NCI-H2081 (cell line): ENCODE data around the gene SLCO3A1.
A peak's percentile ranks its signal among the peaks of the same experiment; 100 is the strongest.

ENCODE experiments used
- DNase-seq, 2 experiments: peaks; one replicate each; lab custom pipeline; 2025; lab: John Stamatoyannopoulos, UW

Gene SLCO3A1

GRCh38 chr15:92159481-92159880 lies 306.0 kb downstream of the SLCO3A1 start:
- DNase-seq = no peak

GRCh38 chr15:92159906-92160841 lies 306.7 kb downstream of the SLCO3A1 start:
- DNase-seq = peak; percentile 43 to 54

GRCh38 chr15:92161039-92161670 lies 307.6 kb downstream of the SLCO3A1 start:
- DNase-seq = no peak

- no peak for DNase-seq
These were observed 309.1 kb downstream of the SLCO3A1 start for GRCh38 chr15:92162657-92163056.

GRCh38 chr15:92163641-92164040 lies 310.1 kb downstream of the SLCO3A1 start:
- no peak for DNase-seq

- DNase-seq = no peak
These were observed 311.0 kb downstream of the SLCO3A1 start for GRCh38 chr15:92164327-92165000.

GRCh38 chr15:92165001-92165346 lies 311.5 kb downstream of the SLCO3A1 start:
- DNase-seq = no peak

- no peak for DNase-seq
These were observed 312.5 kb downstream of the SLCO3A1 start for GRCh38 chr15:92166029-92166428.

GRCh38 chr15:92166751-92167405 lies 313.4 kb downstream of the SLCO3A1 start:
- no peak for DNase-seq

GRCh38 chr15:92167451-92167850 lies 313.9 kb downstream of the SLCO3A1 start:
- no peak for DNase-seq

GRCh38 chr15:92168066-92168683 lies 314.7 kb downstream of the SLCO3A1 start:
- DNase-seq = no peak

GRCh38 chr15:92170897-92171296 lies 317.4 kb downstream of the SLCO3A1 start:
- DNase-seq = no peak

GRCh38 chr15:92178911-92179310 lies 325.4 kb downstream of the SLCO3A1 start:
- DNase-seq = no peak

GRCh38 chr15:92184142-92184541 lies 330.6 kb downstream of the SLCO3A1 start:
- no peak for DNase-seq

GRCh38 chr15:92184679-92185230 lies 331.2 kb downstream of the SLCO3A1 start:
- no peak for DNase-seq

- DNase-seq = no peak
These were observed 334.5 kb downstream of the SLCO3A1 start for GRCh38 chr15:92187975-92188374.

- DNase-seq = no peak
These were observed 335.7 kb downstream of the SLCO3A1 start for GRCh38 chr15:92189166-92189565.

- no peak for DNase-seq
These were observed 341.7 kb downstream of the SLCO3A1 start for GRCh38 chr15:92195241-92195640.

- DNase-seq = no peak
These were observed 342.8 kb downstream of the SLCO3A1 start for GRCh38 chr15:92196342-92196741.

- DNase-seq = no peak
These were observed 344.2 kb downstream of the SLCO3A1 start for GRCh38 chr15:92197746-92198145.

GRCh38 chr15:92200891-92201290 lies 347.4 kb downstream of the SLCO3A1 start:
- no peak for DNase-seq
